HCT116 (cell line): ENCODE measurements around the gene NDUFA11. TPM values are rescaled to one million over a fixed set of nuclear protein-coding genes. Genes with fewer than 3 reads are reported as not detected.

Experiments used
- ATAC-seq: fragments of 200-7000 bp; cut with Tn5 transposase; 2 replicates; pipeline ENCODE4 v1.9.1; 2020; ENCODE audit warnings: mild to moderate bottlenecking, moderate library complexity
- BruUV-seq: library from RNA; stranded (reverse); fragments of 400-500 nt; replicated peaks from 2 replicates; lab custom pipeline; 2021; lab: Mats Ljungman, UMichigan
- CTCF ChIA-PET: fragments of 300-600 bp; sonication (Branson Sonifier 250); formaldehyde crosslinking; loops from one replicate; lab custom pipeline; 2021; ENCODE audit warnings: antibody characterized with exemption; lab: Charles Lee
- POLR2A ChIA-PET: fragments of 300-600, 350-600 bp; sonication (Branson Sonifier 250); formaldehyde crosslinking; loops from one replicate; lab custom pipeline; 2021; ENCODE audit warnings: antibody characterized with exemption; lab: Charles Lee
- RAD21 ChIA-PET, 2 experiments: fragments of 300-600 bp; sonication (Branson Sonifier 250); formaldehyde crosslinking; loops; one replicate each; lab custom pipeline; 2023; ENCODE audit warnings: low total read pairs in 2 of 2; ENCODE audit not compliant: uncharacterized antibody in 2 of 2, unreplicated experiment in 2 of 2, low non-redundant PET in 1 of 2; lab: Charles Lee
- DNase-seq: peaks from one replicate; pipeline ENCODE4 v3.0.0-alpha.2; 2010; ENCODE audit warnings: low read depth, low spot score
- H2AFZ ChIP-seq: fragments of 200-600 bp; shearing (Covaris generic), sonication (generic); 2 replicates; pipeline ENCODE4 v1.6.1; 2017; ENCODE audit warnings: low read depth, mixed run types, mixed read lengths, antibody characterized with exemption, low read length; ENCODE audit not compliant: poor library complexity, severe bottlenecking
- H3K27ac ChIP-seq: 2 replicates; pipeline ENCODE4 v1.5.1; 2012; ENCODE audit warnings: low read depth, low read length
- H3K27me3 ChIP-seq: fragments of 200-600 bp; sonication (generic); 2 replicates; pipeline ENCODE4 v1.6.1; 2016; ENCODE audit warnings: mixed run types, low read length, mixed read lengths; ENCODE audit not compliant: insufficient read depth
- H3K36me3 ChIP-seq, 2 experiments: fragments of 200-500 bp in 1 of 2; fragments of 200-600 bp in 1 of 2; sonication (Bioruptor generic) in 1 of 2; sonication (generic) in 1 of 2; 2 replicates each; pipeline versions ENCODE4 v1.5.1 to v1.6.1; 2014 to 2016; ENCODE audit warnings: low read length in 2 of 2, inconsistent platforms in 1 of 2, mixed read lengths in 1 of 2, mixed run types in 1 of 2; ENCODE audit not compliant: insufficient read depth in 2 of 2, control insufficient read depth in 1 of 2
- H3K4me1 ChIP-seq, 2 experiments: fragments of 200-600 bp in 1 of 2; sonication (generic) in 1 of 2; 2 replicates each; pipeline versions ENCODE4 v1.5.1 to v1.6.1; 2012 to 2017; ENCODE audit warnings: low read length in 2 of 2, inconsistent platforms in 1 of 2, mild to moderate bottlenecking in 1 of 2, mixed read lengths in 1 of 2, mixed run types in 1 of 2, moderate library complexity in 1 of 2; ENCODE audit not compliant: insufficient read depth in 2 of 2, control insufficient read depth in 1 of 2
- H3K4me2 ChIP-seq: fragments of 200-600 bp; sonication (generic); 2 replicates; pipeline ENCODE4 v1.6.1; 2017; ENCODE audit warnings: mixed run types, low read length, mixed read lengths
- H3K4me3 ChIP-seq, 2 experiments: fragments of 200-600 bp in 1 of 2; sonication (generic) in 1 of 2; replicated peaks in 1 of 2; 2 replicates each; pipeline ENCODE4 v1.5.1; 2011 to 2016; ENCODE audit warnings: low read length in 2 of 2, control low read depth in 1 of 2, low read depth in 1 of 2, mild to moderate bottlenecking in 1 of 2, mixed read lengths in 1 of 2, mixed run types in 1 of 2
- H3K79me2 ChIP-seq: fragments of 200-600 bp; sonication (generic); 2 replicates; pipeline ENCODE4 v1.6.1; 2017; ENCODE audit warnings: mild to moderate bottlenecking, mixed run types, low read length, moderate library complexity, mixed read lengths; ENCODE audit not compliant: insufficient read depth
- H3K9ac ChIP-seq: fragments of 200-600 bp; sonication (generic); 2 replicates; pipeline ENCODE4 v1.6.1; 2016; ENCODE audit warnings: low read length, mixed read lengths
- H3K9me2 ChIP-seq: fragments of 200-600 bp; sonication (generic), shearing (Covaris generic); 2 replicates; pipeline ENCODE4 v1.6.1; 2017; ENCODE audit warnings: mixed run types, mild to moderate bottlenecking, moderate library complexity; ENCODE audit not compliant: insufficient read depth
- H3K9me3 ChIP-seq, 2 experiments: fragments of 200-500 bp in 1 of 2; fragments of 200-600 bp in 1 of 2; sonication (Bioruptor generic) in 1 of 2; sonication (generic) in 1 of 2; 2 replicates each; pipeline ENCODE4 v1.6.1; 2014 to 2017; ENCODE audit warnings: low read length in 2 of 2, mixed read lengths in 2 of 2, inconsistent platforms in 1 of 2, low read depth in 1 of 2, mild to moderate bottlenecking in 1 of 2, mixed run types in 1 of 2, moderate library complexity in 1 of 2; ENCODE audit not compliant: control insufficient read depth in 1 of 2, insufficient read depth in 1 of 2
- H4K20me1 ChIP-seq: fragments of 200-600 bp; sonication (generic), shearing (Covaris generic); 2 replicates; pipeline ENCODE4 v1.6.1; 2017; ENCODE audit warnings: mixed run types, mild to moderate bottlenecking, moderate library complexity; ENCODE audit not compliant: insufficient read depth
- CEBPB ChIP-seq: IDR thresholded peaks from 2 replicates; pipeline ENCODE4 v1.6.1; 2012; ENCODE audit warnings: low read depth
- ELF1 ChIP-seq: IDR thresholded peaks from 2 replicates; pipeline ENCODE4 v1.6.1; 2012; ENCODE audit warnings: low read depth, borderline replicate concordance
- EZH2 ChIP-seq: fragments of 200-600 bp; sonication (generic); IDR thresholded peaks from 2 replicates; pipeline ENCODE4 v1.6.1; 2017; ENCODE audit warnings: antibody characterized with exemption, mixed run types
- FOSL1 ChIP-seq: IDR thresholded peaks from 2 replicates; pipeline ENCODE4 v1.6.1; 2012; ENCODE audit warnings: low read depth
- REST ChIP-seq: IDR thresholded peaks from 2 replicates; pipeline ENCODE4 v1.6.1; 2012; ENCODE audit warnings: low read depth
- SP1 ChIP-seq: IDR thresholded peaks from 2 replicates; pipeline ENCODE4 v1.6.1; 2012; ENCODE audit warnings: low read depth
- intact Hi-C: fragments of 100-400 bp; cut with micrococcal nuclease; formaldehyde crosslinking; loops from 2 replicates; pipeline ENCODE4 v1.10.0; 2022
- total RNA-seq: library from RNA; stranded (reverse); gene quantifications from one replicate; pipeline ENCODE4 v1.2.1, GENCODE V29; 2021; ENCODE audit not compliant: unreplicated experiment
- TF ChIP-seq, protein P1 (sequence below): IDR thresholded peaks from 2 replicates; pipeline ENCODE4 v1.6.1; 2012
- TF ChIP-seq, protein P2 (sequence below): IDR thresholded peaks from 2 replicates; pipeline ENCODE4 v1.6.1; 2011; ENCODE audit warnings: mild to moderate bottlenecking, low read length, moderate library complexity; ENCODE audit not compliant: insufficient replicate concordance; ENCODE audit errors: extremely low read depth

NDUFA11 gene
- total RNA-seq, 1 experiment from 2014 or later = 311 TPM

DNA sequence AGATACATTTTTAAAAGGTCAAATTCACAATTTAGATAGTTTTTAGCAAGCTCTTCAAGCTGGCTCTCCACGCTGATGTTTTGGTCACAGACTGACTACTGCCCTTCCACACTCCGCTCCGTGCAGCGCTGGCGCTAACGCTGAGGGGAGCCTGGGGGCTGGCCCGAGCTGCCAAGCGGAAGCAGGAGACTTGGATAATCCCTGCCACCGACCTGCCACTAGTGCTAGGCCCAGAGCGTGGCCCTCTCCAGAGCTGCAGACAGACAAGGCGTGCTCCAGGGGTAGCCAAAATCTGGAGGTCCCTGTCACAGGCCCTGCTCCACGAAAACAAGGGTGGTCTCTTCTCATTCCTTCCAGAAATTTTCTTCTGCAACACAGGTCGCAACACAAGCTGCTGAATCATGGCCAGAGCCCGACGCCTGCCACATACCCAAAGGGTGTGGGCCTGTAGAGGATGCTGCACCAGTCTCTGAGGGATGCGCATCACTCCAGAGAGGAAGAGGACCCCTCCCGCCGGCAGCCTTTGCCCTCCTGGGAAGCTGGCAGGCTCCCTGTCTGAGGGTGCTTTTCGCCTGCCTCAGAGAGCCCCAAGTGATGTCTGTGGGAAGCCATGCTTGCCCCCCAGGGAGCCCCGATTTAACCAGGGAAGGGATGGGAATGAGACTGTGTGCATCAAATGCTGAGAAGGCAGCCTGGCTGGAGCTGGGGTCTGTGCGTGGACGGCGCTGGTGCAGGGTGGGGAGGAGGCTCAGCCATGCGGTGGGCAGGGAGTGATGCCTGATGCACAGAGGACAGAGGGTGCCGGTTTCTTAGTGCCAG lies 32.1 kb upstream of the NDUFA11 start:
- Histone ChIP-seq H3K79me2 (peaks cover 35% of the 10 kb centered on the region; the same call in 1 of the 2 replicates), H3K4me2 (no peak overlapping the region), H3K9me3 (no peaks in the 10 kb centered on the region), H3K4me1 (no peaks in the 10 kb centered on the region), H4K20me1 (no peaks in the 10 kb centered on the region), H3K36me3 (peaks cover 13 to 31% of the 10 kb centered on the region in 2 experiments; a peak in 3 of 4 replicates), H3K9me2 (no peaks in the 10 kb centered on the region), H3K27ac (no peak overlapping the region), H3K9ac (no peak overlapping the region), H3K4me3 (no peak overlapping the region), H2AFZ (no peak overlapping the region), H3K27me3 (no peaks in the 10 kb centered on the region)
- no TSS peak for BruUV-seq
- CTCF ChIA-PET = no interaction called here
- ATAC-seq (no peak), DNase-seq (no peak)
- TF ChIP-seq EZH2 (no peak), CEBPB (no peak), REST (no peak), SP1 (no peak), ELF1 (no peak), FOSL1 (no peak)
- TF ChIP-seq, protein P1, sequence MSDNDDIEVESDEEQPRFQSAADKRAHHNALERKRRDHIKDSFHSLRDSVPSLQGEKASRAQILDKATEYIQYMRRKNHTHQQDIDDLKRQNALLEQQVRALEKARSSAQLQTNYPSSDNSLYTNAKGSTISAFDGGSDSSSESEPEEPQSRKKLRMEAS = no peak
- TF ChIP-seq, protein P2, sequence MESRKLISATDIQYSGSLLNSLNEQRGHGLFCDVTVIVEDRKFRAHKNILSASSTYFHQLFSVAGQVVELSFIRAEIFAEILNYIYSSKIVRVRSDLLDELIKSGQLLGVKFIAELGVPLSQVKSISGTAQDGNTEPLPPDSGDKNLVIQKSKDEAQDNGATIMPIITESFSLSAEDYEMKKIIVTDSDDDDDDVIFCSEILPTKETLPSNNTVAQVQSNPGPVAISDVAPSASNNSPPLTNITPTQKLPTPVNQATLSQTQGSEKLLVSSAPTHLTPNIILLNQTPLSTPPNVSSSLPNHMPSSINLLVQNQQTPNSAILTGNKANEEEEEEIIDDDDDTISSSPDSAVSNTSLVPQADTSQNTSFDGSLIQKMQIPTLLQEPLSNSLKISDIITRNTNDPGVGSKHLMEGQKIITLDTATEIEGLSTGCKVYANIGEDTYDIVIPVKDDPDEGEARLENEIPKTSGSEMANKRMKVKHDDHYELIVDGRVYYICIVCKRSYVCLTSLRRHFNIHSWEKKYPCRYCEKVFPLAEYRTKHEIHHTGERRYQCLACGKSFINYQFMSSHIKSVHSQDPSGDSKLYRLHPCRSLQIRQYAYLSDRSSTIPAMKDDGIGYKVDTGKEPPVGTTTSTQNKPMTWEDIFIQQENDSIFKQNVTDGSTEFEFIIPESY = no peak
- RAD21 ChIA-PET = no interaction called here
- POLR2A ChIA-PET = no interaction called here
- intact Hi-C loops = no loop called here
